Neuronal stem cell (in vitro differentiated cells): ENCODE data around the gene FBXL22.

Experiments used
- DNase-seq: peaks from one replicate; pipeline ENCODE4 v3.0.0-alpha.2; 2013; ENCODE audit warnings: low spot score
- H2AFZ ChIP-seq: one replicate; pipeline ENCODE4 v1.6.1; 2013; ENCODE audit warnings: mild to moderate bottlenecking, low read length, inconsistent platforms
- H2AK5ac ChIP-seq: 2 replicates; pipeline ENCODE4 v1.6.1; 2013; ENCODE audit warnings: low read depth, mild to moderate bottlenecking, inconsistent platforms, low read length, moderate library complexity, mixed read lengths
- H2BK120ac ChIP-seq: 2 replicates; pipeline ENCODE4 v1.6.1; 2013; ENCODE audit warnings: low read depth, mild to moderate bottlenecking, inconsistent platforms, low read length, moderate library complexity, mixed read lengths
- H2BK12ac ChIP-seq: one replicate; pipeline ENCODE4 v1.6.1; 2013; ENCODE audit warnings: low read length, inconsistent platforms
- H2BK15ac ChIP-seq: 2 replicates; pipeline ENCODE4 v1.6.1; 2013; ENCODE audit warnings: mild to moderate bottlenecking, low read length, inconsistent platforms, mixed read lengths
- H2BK5ac ChIP-seq: one replicate; pipeline ENCODE4 v1.6.1; 2013; ENCODE audit warnings: inconsistent platforms, mild to moderate bottlenecking, low read length, moderate library complexity
- H3K14ac ChIP-seq: one replicate; pipeline ENCODE4 v1.6.1; 2013; ENCODE audit warnings: low read length, inconsistent platforms
- H3K18ac ChIP-seq: 2 replicates; pipeline ENCODE4 v1.6.1; 2013; ENCODE audit warnings: low read length, inconsistent platforms
- H3K23ac ChIP-seq: 2 replicates; pipeline ENCODE4 v1.6.1; 2013; ENCODE audit warnings: low read depth, mild to moderate bottlenecking, mixed read lengths, low read length, inconsistent platforms; ENCODE audit not compliant: poor library complexity
- H3K27ac ChIP-seq: replicated peaks from 3 replicates; pipeline ENCODE4 v1.5.1; 2013; ENCODE audit warnings: low read length, inconsistent platforms
- H3K27me3 ChIP-seq, 3 experiments: 2 replicates each; pipeline ENCODE4 v1.6.1; 2013; ENCODE audit warnings: low read length in 3 of 3, mild to moderate bottlenecking in 2 of 3, inconsistent platforms in 1 of 3, low read depth in 1 of 3, mixed read lengths in 1 of 3, moderate library complexity in 1 of 3; ENCODE audit not compliant: control insufficient read depth in 3 of 3, insufficient read depth in 3 of 3
- H3K36me3 ChIP-seq, 2 donors: replicated peaks in 1 of 2; 2 replicates each; pipeline ENCODE4 v1.6.1; 2013; ENCODE audit warnings: low read length in 2 of 2; ENCODE audit not compliant: control insufficient read depth in 2 of 2, insufficient read depth in 2 of 2
- H3K4ac ChIP-seq: 2 replicates; pipeline ENCODE4 v1.6.1; 2013; ENCODE audit warnings: inconsistent platforms, mild to moderate bottlenecking, low read length, moderate library complexity
- H3K4me1 ChIP-seq, 2 donors: 1 replicate in 1 of 2; 2 replicates in 1 of 2; pipeline ENCODE4 v1.6.1; 2013; ENCODE audit warnings: low read length in 2 of 2, low read depth in 1 of 2; ENCODE audit not compliant: control insufficient read depth in 2 of 2, insufficient read depth in 1 of 2
- H3K4me2 ChIP-seq: one replicate; pipeline ENCODE4 v1.6.1; 2013; ENCODE audit warnings: mild to moderate bottlenecking, low read length, inconsistent platforms; ENCODE audit not compliant: insufficient read depth, poor library complexity, severe bottlenecking
- H3K4me3 ChIP-seq, 2 donors: 2 replicates each; pipeline ENCODE4 v1.5.1; 2013; ENCODE audit warnings: low read length in 2 of 2, mild to moderate bottlenecking in 2 of 2, inconsistent platforms in 1 of 2, moderate library complexity in 1 of 2
- H3K79me1 ChIP-seq: one replicate; pipeline ENCODE4 v1.6.1; 2013; ENCODE audit warnings: low read depth, mild to moderate bottlenecking, inconsistent platforms, low read length, moderate library complexity
- H3K9ac ChIP-seq: one replicate; pipeline ENCODE4 v1.6.1; 2013; ENCODE audit warnings: mild to moderate bottlenecking, low read depth, low read length, inconsistent platforms; ENCODE audit not compliant: poor library complexity
- H3K9me3 ChIP-seq, 2 donors: replicated peaks in 1 of 2; 2 replicates each; pipeline versions ENCODE3 to v1.6.1; 2013; ENCODE audit warnings: low read length in 2 of 2, mild to moderate bottlenecking in 2 of 2, inconsistent platforms in 1 of 2, low read depth in 1 of 2, mixed read lengths in 1 of 2, moderate library complexity in 1 of 2; ENCODE audit not compliant: control insufficient read depth in 2 of 2, insufficient read depth in 1 of 2
- H4K8ac ChIP-seq: one replicate; pipeline ENCODE4 v1.6.1; 2013; ENCODE audit warnings: low read depth, mild to moderate bottlenecking, inconsistent platforms, low read length, moderate library complexity
- H4K91ac ChIP-seq: one replicate; pipeline ENCODE4 v1.6.1; 2013; ENCODE audit warnings: low read length, low read depth, mild to moderate bottlenecking, inconsistent platforms; ENCODE audit not compliant: poor library complexity
- WGBS, 2 donors: extraction: QIAGEN DNeasy Blood & Tissue Kit; methylation state at CpG; one replicate each; pipeline ENCODE4 v1.1.7; 2013; ENCODE audit warnings: missing lambda C conversion rate in 2 of 2, mixed read lengths in 1 of 2; ENCODE audit not compliant: insufficient read length in 2 of 2, insufficient replicate concordance in 1 of 2; ENCODE audit errors: extremely low coverage in 2 of 2; 5-methylcytosine and 5-hydroxymethylcytosine counted together

FBXL22 gene

DNA sequence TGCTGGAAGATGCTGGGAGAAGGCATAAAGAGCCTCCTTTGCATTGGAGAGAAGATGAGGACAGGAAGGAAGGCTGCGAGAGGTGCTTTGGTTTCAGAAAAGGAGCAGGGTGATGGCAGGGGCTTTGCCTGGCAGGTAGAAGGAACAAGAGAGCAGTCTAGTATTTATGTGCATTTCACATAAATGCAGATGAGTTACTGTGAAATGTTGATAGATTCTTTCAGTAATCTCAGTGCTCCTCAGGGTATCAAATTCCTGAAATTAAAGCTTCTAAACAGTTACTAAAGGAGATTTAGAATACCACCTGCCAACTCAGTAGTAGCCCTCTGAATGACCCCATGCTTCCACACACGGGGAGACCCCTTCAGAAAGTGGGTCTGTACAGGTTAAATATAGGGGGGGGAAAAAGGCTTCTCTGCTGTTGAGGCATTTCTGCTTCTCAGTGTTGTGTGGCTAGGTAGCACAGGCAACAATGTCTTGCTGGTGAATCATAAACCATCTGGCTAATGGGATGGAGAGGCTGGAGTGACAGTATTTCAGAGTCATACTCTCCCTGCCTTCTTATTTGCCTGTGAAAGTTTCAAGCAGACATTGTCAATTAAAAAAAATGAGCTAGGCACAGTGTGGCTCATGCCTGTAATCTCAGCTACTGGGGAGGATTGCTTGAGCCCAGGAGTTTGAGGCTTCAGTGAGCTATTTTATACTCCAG lies 14.3 kb upstream of the FBXL22 start:
- no peak for DNase-seq
- Histone ChIP-seq H2BK15ac (no peak overlapping the region), H3K14ac (no peak overlapping the region), H2BK120ac (no peak overlapping the region), H2BK12ac (no peak overlapping the region), H3K4ac (no peak overlapping the region), H3K23ac (no peak overlapping the region), H3K27me3 (no peaks in the 10 kb centered on the region), H3K4me2 (no peak overlapping the region), H3K9me3 (peaks cover 0 to 14% of the 10 kb centered on the region in 2 donors), H3K27ac (no peak overlapping the region), H4K91ac (no peak overlapping the region), H4K8ac (no peak overlapping the region), H3K4me3 (no peak overlapping the region), H3K9ac (no peak overlapping the region), H3K36me3 (peaks cover 2 to 93% of the 10 kb centered on the region in 2 donors), H3K4me1 (no peaks in the 10 kb centered on the region), H2AK5ac (no peak overlapping the region), H2AFZ (no peak overlapping the region), H2BK5ac (no peak overlapping the region), H3K79me1 (no peaks in the 10 kb centered on the region), H3K18ac (no peak overlapping the region)
- WGBS, 2 donors: no CpG with 5 or more reads among the region's 2 CpGs

GRCh38 chr15:63586790-63587189 lies 10.4 kb upstream of the FBXL22 start:
- Histone ChIP-seq H3K14ac (no peak overlapping the region), H3K9ac (no peak overlapping the region), H3K23ac (no peak overlapping the region), H3K4me3 (no peak overlapping the region), H2BK15ac (no peak overlapping the region), H4K91ac (no peak overlapping the region), H3K4me2 (no peak overlapping the region), H3K79me1 (no peaks in the 10 kb centered on the region), H3K27me3 (no peaks in the 10 kb centered on the region), H3K4ac (no peak overlapping the region), H3K4me1 (no peaks in the 10 kb centered on the region), H2BK5ac (no peak overlapping the region), H2AK5ac (no peak overlapping the region), H2AFZ (no peak overlapping the region), H3K18ac (no peak overlapping the region), H3K27ac (no peak overlapping the region), H2BK12ac (no peak overlapping the region), H3K36me3 (peaks cover 12 to 98% of the 10 kb centered on the region in 2 donors), H2BK120ac (no peak overlapping the region), H3K9me3 (peaks cover 0 to 14% of the 10 kb centered on the region in 2 donors), H4K8ac (no peak overlapping the region)
- no peak for DNase-seq
- WGBS, 2 donors: no CpG with 5 or more reads among the region's 5 CpGs

GRCh38 chr15:63587527-63587926 lies 9.7 kb upstream of the FBXL22 start:
- H3K27me3 ChIP-seq: no peaks in the 10 kb centered on the region
- peaks cover 12 to 98% of the 10 kb centered on the region in 2 donors for H3K36me3 ChIP-seq

DNA sequence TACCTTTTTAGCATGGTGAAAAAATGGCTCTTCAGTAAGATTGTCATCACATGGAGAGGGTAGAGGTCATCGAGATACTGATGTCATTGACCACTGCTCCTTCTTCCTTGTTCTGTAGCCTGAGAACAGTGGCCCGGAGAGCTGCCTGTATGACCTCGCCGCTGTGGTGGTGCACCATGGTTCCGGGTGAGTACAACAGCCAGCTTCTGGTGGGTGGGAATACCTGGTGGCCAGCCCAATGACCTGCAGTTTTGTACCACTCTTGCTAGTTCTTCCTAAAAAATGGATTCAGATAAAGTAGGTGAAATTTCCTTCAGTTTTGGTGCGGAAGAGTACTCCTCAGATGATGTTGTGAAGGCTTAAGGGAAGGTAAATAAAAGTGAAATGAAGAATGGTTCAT lies 8.4 kb upstream of the FBXL22 start:
- Histone ChIP-seq H3K4me1 (no peaks in the 10 kb centered on the region), H3K27me3 (no peaks in the 10 kb centered on the region), H3K9ac (no peak overlapping the region), H4K8ac (no peak overlapping the region), H3K79me1 (no peaks in the 10 kb centered on the region), H3K18ac (no peak overlapping the region), H3K27ac (no peak overlapping the region), H2AK5ac (no peak overlapping the region), H3K23ac (no peak overlapping the region), H3K4ac (no peak overlapping the region), H3K4me3 (no peak overlapping the region), H3K9me3 (peaks cover 0 to 10% of the 10 kb centered on the region in 2 donors), H2BK12ac (no peak overlapping the region), H4K91ac (no peak overlapping the region), H3K36me3 (peaks cover 11 to 98% of the 10 kb centered on the region in 2 donors), H2BK120ac (no peak overlapping the region), H2BK15ac (no peak overlapping the region), H2AFZ (no peak overlapping the region), H3K4me2 (no peak overlapping the region), H3K14ac (no peak overlapping the region), H2BK5ac (no peak overlapping the region)
- no CpG with 5 or more reads among the region's 6 CpGs for WGBS, 2 donors
- no peak for DNase-seq

More at GRCh38 chr15:63587527-63587926, 9.7 kb upstream of the FBXL22 start:
- H3K18ac ChIP-seq: no peak overlapping the region
- H3K4ac ChIP-seq: no peak overlapping the region
- H3K4me3 ChIP-seq: no peak overlapping the region
- no peak overlapping the region for H3K14ac ChIP-seq
- no peak overlapping the region for H3K9ac ChIP-seq
- H2BK12ac ChIP-seq: no peak overlapping the region
- no peak overlapping the region for H4K91ac ChIP-seq
- no peak overlapping the region for H3K4me2 ChIP-seq
- no peak for DNase-seq
- H2AK5ac ChIP-seq: no peak overlapping the region
- H3K9me3 ChIP-seq: peaks cover 0 to 14% of the 10 kb centered on the region in 2 donors
- H3K27ac ChIP-seq: no peak overlapping the region
- H3K79me1 ChIP-seq: no peaks in the 10 kb centered on the region
- H3K4me1 ChIP-seq: no peaks in the 10 kb centered on the region
- no peak overlapping the region for H2AFZ ChIP-seq
- no CpG with 5 or more reads among the region's 2 CpGs for WGBS, 2 donors
- no peak overlapping the region for H4K8ac ChIP-seq
- H2BK15ac ChIP-seq: no peak overlapping the region
- H2BK120ac ChIP-seq: no peak overlapping the region
- H3K23ac ChIP-seq: no peak overlapping the region
- no peak overlapping the region for H2BK5ac ChIP-seq
